WERI-Rb-1 (cell line): ENCODE results near the gene ZNFX1.

ENCODE experiments used
- DNase-seq: peaks from one replicate; pipeline ENCODE4 v3.0.0-alpha.2; 2020
- H3K27ac ChIP-seq: fragments of 250-450 bp; sonication (Bioruptor Pico); 2 replicates; pipeline ENCODE4 v1.5.1; 2020; ENCODE audit warnings: mild to moderate bottlenecking, moderate library complexity
- H3K27me3 ChIP-seq: fragments of 250-450 bp; sonication (Bioruptor Pico); 2 replicates; pipeline ENCODE4 v1.5.1; 2021; ENCODE audit warnings: mild to moderate bottlenecking, low read depth, moderate library complexity; ENCODE audit not compliant: insufficient read depth, severe bottlenecking
- H3K36me3 ChIP-seq: fragments of 250-450 bp; sonication (Bioruptor Pico); 2 replicates; pipeline ENCODE4 v1.5.1; 2020; ENCODE audit warnings: mild to moderate bottlenecking, moderate library complexity
- H3K4me3 ChIP-seq: 2 replicates; pipeline ENCODE4 v1.5.1; 2011; ENCODE audit warnings: low read depth, mild to moderate bottlenecking, control low read depth, low read length
- H3K9me3 ChIP-seq: fragments of 250-450 bp; sonication (Bioruptor Pico); 2 replicates; pipeline ENCODE4 v1.5.1; 2021; ENCODE audit warnings: mild to moderate bottlenecking, moderate library complexity; ENCODE audit not compliant: severe bottlenecking
- CTCF ChIP-seq: IDR thresholded peaks from 2 replicates; pipeline ENCODE4 v1.5.1; 2011; ENCODE audit warnings: low read depth, mild to moderate bottlenecking, control low read depth, inconsistent platforms, low read length

Gene ZNFX1

GRCh38 chr20:49282584-49283171, 4.8 kb upstream of the ZNFX1 start:
- Histone ChIP-seq H3K27me3 (no peaks in the 10 kb centered on the region), H3K27ac (no peak overlapping the region), H3K36me3 (peaks cover 92% of the 10 kb centered on the region), H3K4me3 (no peak overlapping the region), H3K9me3 (peaks cover 12% of the 10 kb centered on the region)
- DNase-seq = no peak
- no peak for TF ChIP-seq CTCF

GRCh38 chr20:49281913-49282467, 4.1 kb upstream of the ZNFX1 start:
- no peak for TF ChIP-seq CTCF
- Histone ChIP-seq H3K9me3 (peaks cover 12% of the 10 kb centered on the region), H3K27ac (no peak overlapping the region), H3K4me3 (no peak overlapping the region), H3K27me3 (no peaks in the 10 kb centered on the region), H3K36me3 (peaks cover 85% of the 10 kb centered on the region)
- no peak for DNase-seq

GRCh38 chr20:49281059-49281912, 3.4 kb upstream of the ZNFX1 start:
- H3K27ac ChIP-seq = no peak overlapping the region
- TF ChIP-seq CTCF = no peak
- peaks cover 12% of the 10 kb centered on the region for H3K9me3 ChIP-seq
- peaks cover 80% of the 10 kb centered on the region for H3K36me3 ChIP-seq
- H3K27me3 ChIP-seq = no peaks in the 10 kb centered on the region
- H3K4me3 ChIP-seq = no peak overlapping the region
- no peak for DNase-seq

GRCh38 chr20:49280463-49281058, 2.7 kb upstream of the ZNFX1 start:
- Histone ChIP-seq H3K36me3 (peaks cover 77% of the 10 kb centered on the region), H3K27me3 (no peaks in the 10 kb centered on the region), H3K27ac (peak overlapping the region; percentile 7), H3K4me3 (no peak overlapping the region), H3K9me3 (peaks cover 12% of the 10 kb centered on the region)
- DNase-seq = no peak
- no peak for TF ChIP-seq CTCF

- DNase-seq = no peak
- peak overlapping the region; percentile 90 for H3K27ac ChIP-seq
- no peak for TF ChIP-seq CTCF
These were observed 2.0 kb upstream of the ZNFX1 start for GRCh38 chr20:49279677-49280462.

More at GRCh38 chr20:49279677-49280462, 2.0 kb upstream of the ZNFX1 start:
- Histone ChIP-seq H3K36me3 (peaks cover 75% of the 10 kb centered on the region), H3K4me3 (peak overlapping the region; percentile 94), H3K9me3 (peaks cover 12% of the 10 kb centered on the region), H3K27me3 (no peaks in the 10 kb centered on the region)
